GM18499 (cell line): ENCODE results near the gene TAF6L.
"Not testable (repeated sequence)": the region's sequence is repeated elsewhere in the genome, so short reads cannot be mapped to it uniquely, and the experiment has no call there.

Experiments used
- ATAC-seq: cut with Tn5 transposase; IDR thresholded peaks from one replicate; pipeline ENCODE4 v1.9.1; 2021; ENCODE audit warnings: moderate number of reproducible peaks; ENCODE audit not compliant: insufficient read depth, unreplicated experiment

Gene TAF6L, protein sequence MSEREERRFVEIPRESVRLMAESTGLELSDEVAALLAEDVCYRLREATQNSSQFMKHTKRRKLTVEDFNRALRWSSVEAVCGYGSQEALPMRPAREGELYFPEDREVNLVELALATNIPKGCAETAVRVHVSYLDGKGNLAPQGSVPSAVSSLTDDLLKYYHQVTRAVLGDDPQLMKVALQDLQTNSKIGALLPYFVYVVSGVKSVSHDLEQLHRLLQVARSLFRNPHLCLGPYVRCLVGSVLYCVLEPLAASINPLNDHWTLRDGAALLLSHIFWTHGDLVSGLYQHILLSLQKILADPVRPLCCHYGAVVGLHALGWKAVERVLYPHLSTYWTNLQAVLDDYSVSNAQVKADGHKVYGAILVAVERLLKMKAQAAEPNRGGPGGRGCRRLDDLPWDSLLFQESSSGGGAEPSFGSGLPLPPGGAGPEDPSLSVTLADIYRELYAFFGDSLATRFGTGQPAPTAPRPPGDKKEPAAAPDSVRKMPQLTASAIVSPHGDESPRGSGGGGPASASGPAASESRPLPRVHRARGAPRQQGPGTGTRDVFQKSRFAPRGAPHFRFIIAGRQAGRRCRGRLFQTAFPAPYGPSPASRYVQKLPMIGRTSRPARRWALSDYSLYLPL

DNA sequence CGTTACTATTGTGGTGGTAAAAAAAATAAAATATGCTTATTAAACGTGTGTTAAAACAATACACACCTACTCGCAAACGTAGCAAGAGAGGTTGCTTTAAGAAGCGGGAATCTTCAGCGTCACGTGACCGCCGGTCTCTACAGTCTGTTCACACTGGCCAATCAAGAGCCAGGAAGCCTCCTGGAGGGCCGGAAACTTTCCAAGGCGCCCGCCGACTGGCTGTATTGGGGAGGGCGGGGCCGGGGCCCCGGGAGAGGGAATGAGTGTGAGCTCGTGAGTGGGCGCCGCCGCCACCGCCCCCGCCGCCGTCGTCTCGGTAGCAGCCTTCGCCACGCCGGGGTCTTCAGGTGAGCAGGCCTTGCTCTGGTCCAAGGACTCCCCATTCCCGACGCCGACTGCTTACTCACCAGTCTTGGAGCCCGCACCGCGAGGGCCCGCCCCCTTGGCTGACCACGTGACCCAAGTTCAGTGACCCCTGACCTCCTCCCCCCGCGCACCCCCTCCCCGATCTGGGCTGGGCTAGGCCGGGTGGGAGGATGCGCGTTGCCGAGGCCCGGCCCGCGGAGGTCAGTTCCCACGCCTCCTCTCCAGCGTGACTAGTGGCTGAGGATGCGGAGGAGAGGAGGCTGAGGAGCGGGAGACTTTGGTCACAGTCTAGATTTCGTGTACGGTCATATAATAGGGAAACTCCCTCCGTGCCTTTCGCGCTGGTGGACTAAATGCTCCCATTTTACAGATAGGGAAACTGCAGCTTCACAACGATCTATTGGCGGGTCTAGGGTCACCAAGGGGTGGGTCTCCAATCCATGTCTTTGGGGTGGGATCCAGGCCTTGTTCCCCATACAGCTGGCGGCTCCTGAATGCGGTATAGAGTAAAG is at the start of gene TAF6L:
Gene TAF6L (plus strand): TSS at position 253 of the 878 bp plus-strand sequence. CDS start 4,388 bp downstream, outside the sequence.
- ATAC-seq: peak; percentile 41

DNA sequence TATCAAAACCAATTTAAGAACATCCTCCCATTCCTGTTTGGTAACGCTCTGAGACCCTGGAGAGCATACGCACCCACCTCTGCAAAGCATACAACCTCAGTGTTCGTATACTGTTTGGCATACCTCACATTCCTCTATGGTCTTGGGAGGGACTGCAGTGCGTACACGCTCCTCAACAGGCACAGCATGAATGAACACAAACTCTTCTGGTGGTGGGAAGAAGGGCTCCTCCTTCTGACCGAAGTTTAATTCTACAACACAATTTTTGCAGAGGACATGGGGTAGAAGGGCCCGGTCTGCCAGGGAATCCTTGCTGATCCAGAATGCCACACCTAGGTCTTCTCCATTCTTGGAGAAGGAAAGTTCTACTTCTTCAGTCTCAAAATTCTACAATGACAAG is 49.2 kb upstream of the TAF6L start:
- ATAC-seq: no peak

DNA sequence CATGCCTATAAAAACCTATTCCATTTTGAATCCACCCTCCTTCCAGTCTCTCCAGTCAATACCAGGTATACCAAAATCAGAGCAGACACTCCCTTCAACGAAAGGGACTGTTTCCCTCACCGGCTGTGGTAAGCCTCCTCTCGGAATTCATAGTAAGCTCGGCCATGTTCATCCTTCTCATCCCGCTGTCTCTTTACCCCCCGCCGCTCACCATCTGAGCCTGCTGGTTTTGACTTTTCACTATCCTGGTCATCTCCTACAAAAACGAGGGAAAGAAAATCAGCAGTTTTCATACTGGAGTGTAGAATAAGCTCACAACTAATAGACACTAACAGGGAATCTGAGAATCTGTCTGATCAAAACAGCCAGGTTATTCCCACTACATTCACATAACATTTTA is 47.0 kb upstream of the TAF6L start:
- ATAC-seq: no peak

DNA sequence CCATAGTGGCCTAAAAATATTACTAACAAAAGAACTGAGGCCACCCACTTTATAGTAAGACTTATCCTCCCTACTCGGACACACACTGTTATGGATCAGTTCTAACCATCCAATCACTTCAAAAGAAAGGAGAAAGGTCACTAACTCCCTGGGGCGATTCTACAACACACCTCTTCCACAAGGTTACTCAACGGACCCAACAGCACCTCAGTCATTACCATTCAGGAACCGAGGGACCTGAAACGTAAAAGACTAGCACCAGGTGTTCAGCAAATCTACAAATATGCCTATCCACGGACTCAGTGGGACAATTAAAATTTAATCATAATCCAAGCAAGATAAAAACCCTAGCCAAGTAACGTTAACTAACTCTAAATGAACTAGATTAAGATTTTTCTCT is 45.5 kb upstream of the TAF6L start:
- no peak for ATAC-seq

DNA sequence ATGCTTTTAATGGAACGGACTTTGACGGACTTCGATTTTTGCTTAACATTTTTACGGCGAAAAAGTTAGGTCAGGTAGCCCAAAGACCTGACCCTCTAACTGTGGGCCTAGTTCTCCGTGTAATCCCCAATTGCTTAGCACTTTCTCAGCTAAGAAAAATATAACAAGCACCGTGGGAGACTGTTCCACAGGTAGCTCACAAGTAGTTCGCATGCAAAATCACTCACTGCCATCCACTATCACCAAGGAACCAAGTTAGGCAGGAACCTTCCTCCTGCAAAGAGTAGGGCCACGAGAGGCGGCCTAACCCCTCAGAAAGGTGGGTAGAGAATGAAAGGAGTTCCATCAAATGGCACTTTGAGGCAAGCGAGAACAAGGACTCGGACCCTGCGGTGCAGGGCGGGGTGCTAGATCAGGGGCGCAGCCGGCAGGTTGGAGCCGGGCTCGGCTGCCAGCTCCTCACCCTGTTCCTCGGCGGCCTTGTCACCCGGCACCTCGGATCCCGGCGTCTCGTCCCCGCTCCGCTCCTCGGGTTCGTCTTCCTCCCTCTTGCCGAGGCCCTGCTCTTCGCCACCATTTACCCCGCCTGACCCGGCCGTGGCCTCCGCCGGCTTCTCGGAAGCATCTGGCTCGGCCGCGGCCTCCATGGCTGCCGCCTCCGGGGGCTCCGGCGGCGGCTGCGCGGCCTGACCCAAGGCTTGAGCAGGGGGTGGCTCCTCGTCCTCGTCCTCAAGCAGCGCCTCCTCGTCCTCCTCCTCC is 44.9 kb upstream of the TAF6L start:
- ATAC-seq: no peak

DNA sequence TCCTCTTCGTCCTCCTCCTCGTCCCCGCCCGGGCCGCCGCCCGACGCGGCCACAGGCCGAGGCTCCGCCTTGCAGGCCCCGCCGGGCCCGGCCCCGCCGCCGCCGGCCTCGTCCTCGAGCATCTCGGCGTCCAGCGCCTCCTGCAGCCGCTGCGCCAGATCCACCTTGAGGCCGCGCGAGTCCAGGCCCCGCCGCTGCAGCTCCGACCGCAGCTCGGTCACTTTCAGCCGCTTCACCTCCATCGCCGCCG is 44.4 kb upstream of the TAF6L start:
- ATAC-seq: no peak

DNA sequence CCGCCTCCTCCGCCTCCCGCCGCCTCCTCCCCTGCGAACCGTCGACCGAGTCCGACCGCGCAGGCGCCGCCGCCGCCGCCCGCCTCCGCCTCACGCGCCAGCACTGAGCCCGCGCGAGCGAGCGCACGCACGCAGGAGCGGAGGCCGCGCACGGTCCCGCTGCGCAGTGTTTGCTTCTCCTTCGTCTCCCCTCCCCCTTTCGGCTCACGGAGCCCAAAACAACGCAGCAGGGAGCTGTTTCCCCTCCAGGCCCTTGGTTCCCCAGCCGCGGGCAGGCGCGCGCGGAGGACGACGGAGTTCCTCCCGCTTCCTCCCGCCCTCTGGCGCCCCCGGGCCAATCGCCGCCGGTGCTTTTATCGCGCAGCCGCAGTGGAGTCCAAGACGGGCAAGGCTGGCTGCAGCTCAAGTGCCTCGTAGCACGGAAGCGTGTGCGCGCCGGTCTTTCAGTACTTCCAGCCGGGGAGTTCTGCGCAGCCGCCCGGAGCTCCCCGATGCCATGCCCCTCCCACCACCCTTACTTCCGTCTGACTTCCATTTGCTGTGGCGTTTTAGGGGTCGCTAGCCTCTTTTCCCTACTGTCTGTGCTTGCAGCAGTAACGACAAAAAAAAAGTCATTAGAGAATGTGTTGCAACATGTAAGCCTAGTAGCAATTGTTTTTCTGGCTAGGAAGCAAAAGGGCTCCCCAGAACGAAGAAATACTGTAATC is 43.9 kb upstream of the TAF6L start, which contains the start of gene HNRNPUL2:
Gene HNRNPUL2 (minus strand): TSS at position 293 of the 707 bp plus-strand sequence. CDS start 301 bp downstream, outside the sequence.
- ATAC-seq: peak; percentile 49

DNA sequence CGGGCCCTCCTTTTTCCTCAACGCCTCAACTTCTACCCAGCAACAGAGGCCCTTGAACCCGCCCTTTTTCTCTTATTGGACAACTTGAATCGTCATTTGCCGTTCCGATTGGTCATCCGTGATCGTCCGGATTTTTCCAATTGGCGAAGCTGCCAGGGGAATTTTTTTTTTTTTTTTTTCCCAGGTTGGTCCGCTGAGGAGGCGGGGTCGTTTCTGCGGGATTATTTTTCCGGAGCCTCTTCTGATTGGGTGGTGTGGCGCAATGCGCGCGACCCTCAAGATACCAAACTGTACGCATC is 43.4 kb upstream of the TAF6L start:
- ATAC-seq: peak; percentile 38

DNA sequence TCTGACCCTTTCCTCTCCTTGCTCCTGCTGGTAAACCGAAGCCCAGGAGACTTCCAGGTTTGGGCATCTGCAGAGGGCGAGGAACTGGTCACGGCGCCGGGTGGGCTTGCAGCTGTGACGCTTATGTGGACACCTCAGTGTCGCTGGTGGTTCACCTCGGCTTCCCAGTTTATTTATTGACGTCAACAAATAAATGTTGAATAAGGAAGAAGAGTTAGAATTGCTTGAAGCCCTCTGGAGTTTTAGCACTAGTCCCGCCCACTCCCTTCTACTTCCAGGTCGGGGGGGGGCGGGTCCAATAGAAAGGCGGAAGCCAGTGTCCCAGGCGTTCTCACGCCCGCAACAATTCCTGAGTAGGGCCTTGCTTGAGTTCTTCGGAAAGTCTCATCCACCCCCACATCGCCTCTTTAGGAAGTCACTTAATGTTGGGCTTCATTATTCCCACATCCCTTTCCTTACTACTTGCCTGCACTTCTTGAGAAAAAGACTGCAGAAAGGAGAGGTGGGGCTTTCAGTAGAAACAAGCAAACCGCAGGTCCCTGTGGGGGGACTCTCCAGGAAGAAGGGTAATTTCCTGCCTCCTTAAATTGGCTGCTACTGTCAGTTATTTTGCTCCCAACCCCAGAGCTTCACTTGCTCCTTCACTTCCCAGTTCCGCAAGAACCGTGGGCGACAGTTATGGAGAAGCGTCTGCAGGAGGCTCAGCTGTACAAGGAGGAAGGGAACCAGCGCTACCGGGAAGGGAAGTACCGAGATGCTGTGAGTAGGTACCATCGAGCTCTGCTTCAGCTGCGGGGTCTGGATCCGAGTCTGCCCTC is 42.8 kb upstream of the TAF6L start, which contains the start of gene TTC9C:
Gene TTC9C (plus strand): TSS at position 316 of the 818 bp plus-strand sequence. CDS start 363 bp downstream, at position 679.
- no peak for ATAC-seq

DNA sequence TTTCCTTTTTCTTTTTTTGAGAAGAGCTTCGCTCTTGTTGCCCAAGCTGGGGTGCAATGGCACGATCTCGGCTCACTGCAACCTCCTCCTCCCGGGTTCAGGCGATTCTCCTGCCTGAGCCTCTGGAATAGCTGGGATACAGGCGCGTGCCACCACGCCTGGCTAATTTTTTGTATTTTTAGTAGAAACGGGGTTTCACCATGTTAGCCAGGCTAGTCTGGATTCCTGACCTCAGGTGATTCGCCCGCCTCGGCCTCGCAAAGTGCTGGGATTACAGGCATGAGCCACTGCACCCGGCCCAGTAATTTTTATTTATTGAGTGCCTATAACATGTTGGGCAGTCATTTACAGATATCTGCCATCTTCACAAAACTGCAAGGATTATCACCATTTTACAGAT is 41.1 kb upstream of the TAF6L start:
- not testable (repeated sequence) for ATAC-seq

DNA sequence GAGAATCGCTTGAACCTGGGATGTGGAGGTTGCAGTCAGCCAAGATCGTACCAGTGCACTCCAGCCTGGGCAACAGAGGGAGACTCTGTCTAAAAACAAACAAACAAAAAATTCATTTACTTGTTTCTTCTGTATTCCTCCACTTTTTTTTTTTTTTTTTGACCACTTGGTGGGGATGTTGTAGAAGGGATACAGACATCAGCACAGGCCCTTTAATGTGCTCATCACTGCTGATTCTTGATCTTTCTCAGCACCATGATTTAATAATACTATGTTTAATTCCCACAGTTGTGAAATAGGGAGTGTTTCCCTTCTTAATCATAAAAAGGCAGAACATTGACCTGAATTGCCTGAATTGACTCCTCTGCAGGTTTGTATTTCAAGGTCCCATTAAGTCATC is 38.4 kb upstream of the TAF6L start:
- ATAC-seq: no peak

DNA sequence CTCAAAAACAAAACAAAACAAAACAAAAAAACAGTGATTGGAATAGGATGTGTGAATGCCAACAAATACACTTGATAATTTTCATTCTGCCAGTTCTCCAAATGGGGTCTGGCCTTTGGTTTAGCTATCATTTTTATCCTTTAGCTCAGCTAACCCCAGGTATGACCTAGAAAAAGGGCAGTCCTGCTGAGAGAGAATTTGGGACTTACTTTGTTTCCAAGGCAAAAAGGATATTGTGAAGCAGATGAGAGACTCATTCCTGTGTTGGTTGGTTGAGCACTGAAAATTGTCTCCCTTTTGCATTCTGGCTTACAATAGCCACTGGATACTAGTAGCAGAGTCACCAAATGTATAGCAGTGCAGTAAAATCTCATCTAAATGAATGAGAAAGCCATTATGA is 34.0 kb upstream of the TAF6L start:
- ATAC-seq: no peak

DNA sequence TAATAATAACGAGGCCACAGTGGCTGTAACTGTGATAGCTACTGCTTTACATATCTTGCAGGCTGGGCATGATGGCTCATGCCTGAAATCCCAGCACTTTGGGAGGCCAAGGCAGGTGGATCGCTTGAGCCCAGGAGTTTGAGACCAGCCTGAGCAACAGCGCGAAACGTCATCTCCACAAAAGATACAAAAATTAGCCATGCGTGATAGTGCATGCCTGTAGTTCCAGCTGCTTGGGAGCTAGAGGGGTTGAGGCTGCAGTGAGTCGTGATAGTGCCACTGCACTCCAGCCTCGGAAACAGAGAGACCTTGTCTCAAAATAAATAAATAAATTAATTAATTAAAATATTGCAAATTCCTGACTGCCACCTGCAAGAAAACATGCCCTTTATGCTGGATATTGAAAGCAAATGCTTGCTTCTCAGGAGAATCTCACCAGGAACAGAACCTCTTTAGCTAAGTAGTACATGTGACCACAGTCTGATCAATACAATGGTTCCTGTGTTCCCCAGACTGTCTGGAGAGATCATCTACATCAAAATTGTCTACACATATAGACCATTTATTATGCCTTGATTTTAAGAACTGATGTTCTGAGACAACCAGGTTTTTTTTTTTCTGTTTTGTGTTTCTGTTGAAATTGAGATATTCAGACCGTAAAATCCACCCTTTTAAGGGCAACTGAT is 23.6 kb upstream of the TAF6L start:
- no peak for ATAC-seq

DNA sequence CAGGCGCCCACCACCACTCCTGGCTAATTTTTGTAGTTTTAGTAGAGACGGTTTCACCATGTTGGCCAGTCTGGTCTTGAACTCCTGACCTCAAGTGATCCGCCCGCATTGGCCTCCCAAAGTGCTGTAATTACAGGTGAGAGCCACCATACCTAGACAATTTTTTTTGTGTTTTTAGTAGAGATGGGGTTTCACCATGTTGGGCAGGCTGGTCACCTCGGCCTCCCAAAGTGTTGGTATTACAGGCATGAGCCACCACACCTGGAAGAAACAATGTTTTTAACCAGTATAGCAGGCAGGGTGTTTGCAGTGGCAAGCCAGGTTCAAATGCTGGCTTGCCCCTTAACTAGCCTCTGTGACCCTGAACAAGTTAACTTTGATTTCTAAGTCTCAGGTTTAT is 21.3 kb upstream of the TAF6L start:
- not testable (repeated sequence) for ATAC-seq

DNA sequence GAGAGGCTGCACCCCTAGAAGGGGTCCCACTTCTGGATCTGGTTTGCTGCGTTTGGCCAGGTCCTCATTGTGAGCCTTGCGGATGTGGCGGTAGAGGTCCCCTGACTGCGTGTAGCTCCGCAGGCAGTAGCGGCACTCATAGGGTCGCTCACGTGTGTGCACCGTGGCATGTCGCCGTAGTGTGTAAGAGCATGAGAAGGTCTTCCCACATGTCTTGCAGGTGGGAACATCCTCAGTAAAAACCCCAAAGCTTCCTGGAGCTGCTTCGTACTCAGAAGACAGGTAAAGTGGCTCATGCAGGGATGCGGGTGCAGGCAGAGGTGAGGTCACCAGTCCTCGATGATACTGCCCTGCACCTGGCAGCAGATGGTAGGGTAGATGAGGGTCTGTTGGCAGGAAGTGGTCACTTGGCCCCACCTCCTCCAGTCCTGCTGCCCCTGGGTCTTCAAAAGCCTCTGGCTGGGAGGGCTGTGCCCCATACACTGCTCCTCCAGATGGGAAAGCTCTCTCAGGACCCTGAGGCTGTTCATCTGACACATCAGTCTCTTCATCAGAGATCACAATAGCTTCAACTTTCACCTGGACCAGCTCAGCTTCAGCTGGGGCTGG is 18.9 kb upstream of the TAF6L start:
- no peak for ATAC-seq

DNA sequence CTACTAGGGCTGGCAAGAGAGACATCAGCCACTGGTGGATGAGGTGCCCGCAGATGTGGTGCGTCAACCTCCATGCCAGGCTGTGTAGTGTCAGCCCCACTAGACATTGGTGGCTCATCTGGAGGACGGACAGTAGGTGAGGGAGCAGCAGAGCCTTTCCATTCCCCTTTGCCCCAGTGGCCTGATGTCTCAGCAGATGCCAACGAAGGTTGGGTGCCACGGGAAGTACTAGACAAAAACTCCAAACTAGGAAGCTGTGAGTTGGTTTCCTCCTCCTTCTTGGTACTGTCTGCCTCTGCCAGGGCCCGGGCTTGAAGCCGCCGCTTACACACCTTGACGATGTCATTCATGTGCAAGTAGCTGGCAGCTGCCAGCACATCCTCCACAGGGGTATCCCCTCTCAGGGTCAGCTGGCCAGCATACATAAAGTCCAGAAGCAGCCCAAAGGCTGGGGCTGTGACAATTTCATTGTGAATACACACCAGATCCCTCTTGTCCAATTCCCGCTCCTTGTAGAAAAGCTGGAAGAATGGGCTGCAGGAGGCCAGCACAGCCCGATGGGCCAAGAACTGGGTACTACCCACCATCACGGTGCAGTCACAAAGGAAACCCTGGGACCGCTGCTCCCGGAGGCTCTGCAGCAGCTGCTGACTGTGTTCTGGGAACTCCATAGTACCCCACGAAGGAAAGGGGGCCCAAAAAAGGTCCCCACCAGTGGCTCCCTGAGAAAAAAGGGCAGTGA is 18.0 kb upstream of the TAF6L start:
- no peak for ATAC-seq
